ENCODE data around the gene PTPN5.

Gene PTPN5

GRCh38 chr11:18709414-18709813 is 82.2 kb downstream of the PTPN5 start:
- TF ChIP-seq CTCF (IDR thresholded peaks at IDR 0.05) (no peak), ZFX (IDR thresholded peaks at IDR 0.05; ENCODE audit: borderline replicate concordance) (no peak)
- no peak overlapping the region for H3K27ac ChIP-seq

DNA sequence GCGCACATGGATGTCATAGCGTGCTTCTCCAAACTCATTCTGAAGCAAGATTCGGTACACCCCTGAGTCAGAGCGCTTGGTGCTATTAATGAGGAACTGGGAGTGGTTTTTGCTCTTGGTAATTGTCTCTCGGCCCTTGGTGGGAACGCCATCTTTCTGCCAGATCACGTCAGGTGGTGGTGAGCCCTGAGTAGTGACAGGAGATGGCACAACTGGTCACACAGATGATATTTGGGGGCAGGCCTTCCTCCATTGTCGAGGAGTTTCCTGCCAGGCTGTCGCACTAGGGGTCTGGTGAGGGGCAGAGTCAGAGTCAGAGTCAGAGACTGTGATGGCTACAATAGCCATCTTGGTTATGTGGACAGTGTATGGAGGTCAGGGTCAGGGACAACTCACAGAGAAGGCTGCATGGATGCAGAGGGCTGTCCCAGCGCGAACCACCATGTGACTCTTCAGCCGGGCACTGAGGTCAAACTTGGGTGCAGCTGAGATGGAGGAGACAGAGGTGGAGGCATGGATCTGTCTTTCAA is 83.7 kb downstream of the PTPN5 start:
- H3K27ac ChIP-seq, result no peak overlapping the region
- no peak for TF ChIP-seq ZFX (IDR thresholded peaks at IDR 0.05; ENCODE audit: borderline replicate concordance)

- no peak overlapping the region for H3K27ac ChIP-seq
- TF ChIP-seq ZFX (IDR thresholded peaks at IDR 0.05; ENCODE audit: borderline replicate concordance) (no peak), CTCF (IDR thresholded peaks at IDR 0.05) (no peak)
Observed at GRCh38 chr11:18706330-18707243, 85.0 kb downstream of the PTPN5 start.

- H3K27ac ChIP-seq, result no peak overlapping the region
- TF ChIP-seq ZFX (IDR thresholded peaks at IDR 0.05; ENCODE audit: borderline replicate concordance) (no peak), CTCF (IDR thresholded peaks at IDR 0.05) (no peak)
Observed at GRCh38 chr11:18705651-18706281, 85.8 kb downstream of the PTPN5 start.

DNA sequence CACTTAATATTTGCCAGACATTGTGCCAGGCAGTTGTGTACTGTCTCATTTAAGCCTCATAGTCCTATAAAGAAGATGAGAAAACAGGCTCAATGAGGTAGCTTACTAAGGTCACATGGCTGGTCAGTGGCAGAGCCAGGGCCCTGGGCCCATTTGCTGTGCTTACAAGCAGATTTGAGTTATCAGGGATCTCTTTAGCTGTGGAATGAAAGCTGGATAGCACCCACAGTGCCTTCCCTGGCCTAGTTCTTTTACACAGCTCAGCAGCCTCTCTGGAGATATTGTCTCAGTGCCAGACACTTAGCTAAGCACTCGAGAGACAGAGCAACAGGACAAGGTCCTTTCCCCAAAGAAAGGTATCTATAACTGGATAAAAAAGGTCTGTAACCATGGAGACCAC is 86.9 kb downstream of the PTPN5 start:
- TF ChIP-seq ZFX (IDR thresholded peaks at IDR 0.05; ENCODE audit: borderline replicate concordance) (no peak), CTCF (IDR thresholded peaks at IDR 0.05) (no peak)

DNA sequence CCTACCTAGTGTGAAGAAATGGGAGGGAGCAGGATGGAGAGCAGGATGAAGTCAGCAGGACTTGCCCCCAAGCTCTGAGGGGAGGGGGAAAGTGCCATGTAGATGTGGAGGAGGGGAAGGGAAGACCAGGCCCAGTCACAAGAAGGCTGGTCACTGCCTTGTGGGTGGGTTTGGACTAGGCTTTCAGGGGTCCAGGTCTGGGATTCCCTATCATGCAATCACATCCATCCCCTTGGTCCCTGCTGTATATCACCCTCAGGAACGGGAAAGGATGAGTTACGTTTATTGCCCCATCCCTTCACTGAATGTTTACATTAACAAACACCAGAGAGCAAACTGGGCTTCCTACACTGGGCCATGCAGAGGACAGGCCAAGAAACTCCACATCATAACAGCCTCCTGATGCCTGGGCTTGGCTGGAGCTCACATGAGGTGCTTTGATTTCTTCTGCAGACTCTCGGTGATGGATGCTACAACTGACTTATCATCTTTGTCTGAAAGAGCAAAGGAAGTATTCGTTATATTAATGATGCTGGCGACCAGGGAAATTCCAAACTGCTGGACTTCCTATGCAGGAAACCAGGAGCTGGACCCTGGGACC is 87.5 kb downstream of the PTPN5 start:
- TF ChIP-seq ZFX (IDR thresholded peaks at IDR 0.05; ENCODE audit: borderline replicate concordance), result no peak
- no peak for TF ChIP-seq CTCF (IDR thresholded peaks at IDR 0.05)
- no peak overlapping the region for H3K27ac ChIP-seq

More for the DNA sequence above, 86.9 kb downstream of the PTPN5 start:
- no peak overlapping the region for H3K27ac ChIP-seq

- TF ChIP-seq ZFX (IDR thresholded peaks at IDR 0.05; ENCODE audit: borderline replicate concordance), result no peak
Observed at GRCh38 chr11:18703001-18703763, 88.4 kb downstream of the PTPN5 start.

More at GRCh38 chr11:18703001-18703763, 88.4 kb downstream of the PTPN5 start:
- H3K27ac ChIP-seq, result no peak overlapping the region
